IMR-90 (cell line): ENCODE results near the gene NT5DC2. TPM values are rescaled to one million over a fixed set of nuclear protein-coding genes. Genes with fewer than 3 reads are reported as not detected.
A peak's percentile ranks its signal among the peaks of the same experiment; 100 is the strongest.

Experiments used
- ATAC-seq: fragments of 200-7000 bp; cut with Tn5 transposase; 2 replicates; pipeline ENCODE4 v1.9.1; 2020; ENCODE audit warnings: low read depth, mild to moderate bottlenecking, moderate library complexity
- BruUV-seq: library from RNA; stranded (reverse); fragments of 400-500 nt; replicated peaks from 2 replicates; lab custom pipeline; 2021; lab: Mats Ljungman, UMichigan
- CTCF ChIA-PET: fragments of 300-600 bp; formaldehyde crosslinking; extraction: SDS; loops from one replicate; lab custom pipeline; 2021; ENCODE audit warnings: antibody characterized with exemption; lab: Yijun Ruan, JAX
- POLR2A ChIA-PET: fragments of 300-600 bp; sonication (Branson Sonifier 250); formaldehyde crosslinking; loops from one replicate; lab custom pipeline; 2022; ENCODE audit warnings: antibody characterized with exemption; ENCODE audit not compliant: unreplicated experiment; lab: Charles Lee
- DNase-seq: peaks from one replicate; pipeline ENCODE4 v3.0.0; 2013
- H2AFZ ChIP-seq: replicated peaks from 2 replicates; pipeline ENCODE3; 2013; ENCODE audit warnings: low read length, mild to moderate bottlenecking; ENCODE audit not compliant: poor library complexity
- H2AK5ac ChIP-seq: 2 replicates; pipeline ENCODE4 v1.6.1; 2013; ENCODE audit warnings: low read depth, low read length, inconsistent platforms
- H2AK9ac ChIP-seq: replicated peaks from 2 replicates; pipeline ENCODE3; 2013; ENCODE audit warnings: mild to moderate bottlenecking, low read depth, low read length, moderate library complexity; ENCODE audit not compliant: poor library complexity
- H2BK120ac ChIP-seq: 2 replicates; pipeline ENCODE4 v1.6.1; 2013; ENCODE audit warnings: low read depth, low read length, inconsistent platforms
- H2BK15ac ChIP-seq: 3 replicates; pipeline ENCODE4 v1.6.1; 2013; ENCODE audit warnings: low read depth, low read length, inconsistent platforms
- H2BK20ac ChIP-seq: 2 replicates; pipeline ENCODE4 v1.6.1; 2013; ENCODE audit warnings: low read depth, mild to moderate bottlenecking, inconsistent platforms, low read length, moderate library complexity
- H2BK5ac ChIP-seq: 2 replicates; pipeline ENCODE4 v1.6.1; 2013; ENCODE audit warnings: mild to moderate bottlenecking, low read depth, low read length, inconsistent platforms; ENCODE audit not compliant: poor library complexity, severe bottlenecking
- H3K14ac ChIP-seq: replicated peaks from 2 replicates; pipeline ENCODE4 v1.6.1; 2013; ENCODE audit warnings: low read depth, low read length, inconsistent platforms
- H3K18ac ChIP-seq: 2 replicates; pipeline ENCODE4 v1.6.1; 2013; ENCODE audit warnings: low read depth, low read length, control low read depth
- H3K23ac ChIP-seq: 2 replicates; pipeline ENCODE4 v1.6.1; 2013; ENCODE audit warnings: low read depth, low read length, inconsistent platforms
- H3K27ac ChIP-seq: 2 replicates; pipeline ENCODE4 v1.5.1; 2013; ENCODE audit warnings: mild to moderate bottlenecking, control low read depth, low read length; ENCODE audit not compliant: insufficient read depth
- H3K27me3 ChIP-seq: 2 replicates; pipeline ENCODE4 v1.6.1; 2013; ENCODE audit warnings: low read length; ENCODE audit not compliant: control insufficient read depth, insufficient read depth
- H3K36me3 ChIP-seq: 2 replicates; pipeline ENCODE4 v1.6.1; 2013; ENCODE audit warnings: low read length, mixed read lengths; ENCODE audit not compliant: control insufficient read depth, insufficient read depth
- H3K4ac ChIP-seq: 2 replicates; pipeline ENCODE4 v1.6.1; 2013; ENCODE audit warnings: low read depth, low read length, inconsistent platforms
- H3K4me1 ChIP-seq: 2 replicates; pipeline ENCODE4 v1.6.1; 2013; ENCODE audit warnings: low read length, mixed read lengths; ENCODE audit not compliant: control insufficient read depth, insufficient read depth
- H3K4me2 ChIP-seq: 2 replicates; pipeline ENCODE4 v1.6.1; 2013; ENCODE audit warnings: low read depth, mild to moderate bottlenecking, control low read depth, low read length, moderate library complexity
- H3K4me3 ChIP-seq: 2 replicates; pipeline ENCODE4 v1.5.1; 2013; ENCODE audit warnings: low read depth, mild to moderate bottlenecking, control low read depth, low read length, moderate library complexity; ENCODE audit not compliant: insufficient read depth
- H3K56ac ChIP-seq: 2 replicates; pipeline ENCODE4 v1.6.1; 2013; ENCODE audit warnings: low read length, inconsistent platforms; ENCODE audit not compliant: insufficient read depth; ENCODE audit errors: extremely low read depth
- H3K79me1 ChIP-seq, 2 experiments: 2 replicates each; pipeline ENCODE4 v1.6.1; 2013; ENCODE audit warnings: low read length in 2 of 2, inconsistent platforms in 1 of 2, low read depth in 1 of 2
- H3K9ac ChIP-seq: 2 replicates; pipeline ENCODE4 v1.6.1; 2013; ENCODE audit warnings: low read depth, low read length, control low read depth
- H3K9me1 ChIP-seq: 2 replicates; pipeline ENCODE4 v1.6.1; 2013; ENCODE audit warnings: low read length, inconsistent platforms; ENCODE audit not compliant: insufficient read depth
- H3K9me3 ChIP-seq: 2 replicates; pipeline ENCODE4 v1.6.1; 2013; ENCODE audit warnings: low read length; ENCODE audit not compliant: control insufficient read depth, insufficient read depth
- H4K20me1 ChIP-seq: 2 replicates; pipeline ENCODE4 v1.6.1; 2013; ENCODE audit warnings: low read length, inconsistent platforms; ENCODE audit not compliant: insufficient read depth
- H4K5ac ChIP-seq: 2 replicates; pipeline ENCODE4 v1.6.1; 2013; ENCODE audit warnings: mild to moderate bottlenecking, low read depth, low read length, control low read depth
- H4K8ac ChIP-seq, 2 experiments: 2 replicates each; pipeline ENCODE4 v1.6.1; 2013; ENCODE audit warnings: low read depth in 2 of 2, low read length in 2 of 2, control low read depth in 1 of 2, inconsistent platforms in 1 of 2
- H4K91ac ChIP-seq: 2 replicates; pipeline ENCODE4 v1.6.1; 2013; ENCODE audit warnings: low read depth, low read length, inconsistent platforms; ENCODE audit not compliant: insufficient read depth
- CHD1 ChIP-seq: IDR thresholded peaks from 2 replicates; pipeline ENCODE4 v1.6.1; 2012; ENCODE audit warnings: low read depth, low read length, improper control_type of control experiment
- MAFK ChIP-seq: IDR thresholded peaks from 2 replicates; pipeline ENCODE4 v1.6.1; 2012; ENCODE audit warnings: low read depth, low read length, improper control_type of control experiment
- MXI1 ChIP-seq: IDR thresholded peaks from 2 replicates; pipeline ENCODE4 v1.6.1; 2012; ENCODE audit warnings: low read depth, mild to moderate bottlenecking, low read length, moderate library complexity, borderline replicate concordance
- WGBS, 2 experiments: methylation state at CpG; one replicate each; pipeline versions ENCODE4 v1.1.5 to v1.1.7; 2013; ENCODE audit warnings: missing lambda C conversion rate in 2 of 2; ENCODE audit not compliant: insufficient read length in 1 of 2; ENCODE audit errors: extremely low coverage in 2 of 2; 5-methylcytosine and 5-hydroxymethylcytosine counted together
- dilution Hi-C: fragments of 300-500 bp; cut with HindIII; formaldehyde crosslinking; loops from one replicate; pipeline ENCODE4 v1.14.3; 2018; ENCODE audit warnings: low sequenced_read_pairs; ENCODE audit not compliant: unreplicated experiment
- in situ Hi-C: fragments of 300-500 bp; cut with MboI; formaldehyde crosslinking; loops from 3 replicates; pipeline ENCODE4 v1.14.3; 2019; ENCODE audit warnings: low sequenced_read_pairs, inconsistent platforms, mixed read lengths
- intact Hi-C: fragments of 100-400 bp; cut with micrococcal nuclease; formaldehyde crosslinking; loops from 2 replicates; pipeline ENCODE4 v1.10.0; 2022
- polyA plus RNA-seq, 3 experiments: library from polyadenylated mRNA; depleted of rRNA; stranded (reverse); fragments of >200 nt; gene quantifications; 2 replicates each; pipeline ENCODE4 v1.2.3, GENCODE V29; 2012; ENCODE audit warnings: low replicate concordance in 1 of 3
- total RNA-seq: library from RNA; depleted of rRNA; stranded (reverse); fragments of >200 nt; gene quantifications from 2 replicates; pipeline ENCODE4 v1.2.3, GENCODE V29; 2012

Gene NT5DC2
- total and polyA plus RNA-seq, 2 of the 4 experiments (the other 2 are of a cell fraction), result 161 to 200 TPM

- Histone ChIP-seq H3K4ac (peak within 1 kb of the TSS; percentile 76; the same call in 1 of the 2 replicates), H3K9me3 (no peaks in the 10 kb centered on the region), H3K4me1 (peaks cover 9% of the 10 kb centered on the region; the same call in 1 of the 2 replicates), H3K4me2 (no peak within 1 kb of the TSS), H2AK5ac (peak within 1 kb of the TSS; percentile 54), H2BK20ac (no peak within 1 kb of the TSS), H3K79me1 (peaks cover 0 to 6% of the 10 kb centered on the region in 2 experiments; a peak in 2 of 4 replicates), H2BK5ac (no peak within 1 kb of the TSS), H3K27me3 (no peaks in the 10 kb centered on the region), H3K36me3 (peaks cover 33% of the 10 kb centered on the region), H2BK120ac (no peak within 1 kb of the TSS), H4K8ac (no peak within 1 kb of the TSS), H4K20me1 (peaks cover 12% of the 10 kb centered on the region; the same call in 1 of the 2 replicates), H4K5ac (no peak within 1 kb of the TSS), H2BK15ac (no peak within 1 kb of the TSS), H3K18ac (no peak within 1 kb of the TSS), H3K56ac (no peak within 1 kb of the TSS), H3K14ac (0 out of 2 replicates have a peak within 1 kb of the TSS, but pooled peaks have one; percentile 29), H2AK9ac (peak within 1 kb of the TSS; percentile 78), H2AFZ (peak within 1 kb of the TSS; percentile 44), H3K4me3 (no peak within 1 kb of the TSS), H3K9ac (no peak within 1 kb of the TSS), H4K91ac (no peak within 1 kb of the TSS), H3K27ac (no peak within 1 kb of the TSS), H3K23ac (no peak within 1 kb of the TSS), H3K9me1 (peaks cover 10% of the 10 kb centered on the region)
- BruUV-seq, result no TSS peak
- intact Hi-C loops, result no loop called here
- ATAC-seq (no peak), DNase-seq (no peak)
- dilution Hi-C loops, result no loop called here
- ChIA-PET CTCF (no interaction called here), POLR2A (no interaction called here)
- WGBS, 2 experiments, result 75% methylated on average over 8 of the region's 25 CpGs; no CpG with 5 or more reads in 1 of the 2 experiments
- in situ Hi-C loops, result no loop called here
- no peak for TF ChIP-seq CHD1
- TF ChIP-seq MXI1, result no peak
- no peak for TF ChIP-seq MAFK
Observed at GRCh38 chr3:52494886-52495495, 38.7 kb downstream of the NT5DC2 start, which contains the start of gene STAB1. TSS of gene STAB1 (plus strand) at chr3:52495338. CDS start at chr3:52495414, 76 bp downstream.
